Activated naive CD8-positive, alpha-beta T cell treated with anti-CD3 and anti-CD28 coated beads, Interleukin-2, amount 10 ng/mL, durations not matched to agents 7 days and 5 days (primary cell): Measurements from ENCODE around the gene ANKLE1. TPM values are rescaled to one million over a fixed set of nuclear protein-coding genes. Genes with fewer than 3 reads are reported as not detected.

Experiments
- ATAC-seq: fragments of 150-1000 bp; cut with Tn5 transposase; one replicate; pipeline ENCODE4 v1.10.0; 2021; ENCODE audit warnings: low read depth, moderate library complexity
- POLR2A ChIA-PET: fragments of 350-600 bp; sonication (Branson Sonifier 250); formaldehyde crosslinking; loops from one replicate; lab custom pipeline; 2021; ENCODE audit warnings: antibody characterized with exemption; lab: Charles Lee
- DNase-seq: peaks from one replicate; pipeline ENCODE4 v3.0.0; 2021
- H3K27ac Mint-ChIP-seq: one replicate; pipeline ENCODE4 v1.8.0; 2022; ENCODE audit warnings: mild to moderate bottlenecking, mixed read lengths
- H3K27me3 Mint-ChIP-seq: one replicate; pipeline ENCODE4 v1.8.0; 2022; ENCODE audit warnings: mild to moderate bottlenecking, moderate library complexity, mixed read lengths
- H3K36me3 Mint-ChIP-seq: one replicate; pipeline ENCODE4 v1.8.0; 2021; ENCODE audit warnings: mild to moderate bottlenecking, mixed read lengths
- H3K4me1 Mint-ChIP-seq: one replicate; pipeline ENCODE4 v1.8.0; 2021; ENCODE audit warnings: mixed read lengths
- H3K4me3 Mint-ChIP-seq: one replicate; pipeline ENCODE4 v1.8.0; 2022; ENCODE audit warnings: mild to moderate bottlenecking, moderate library complexity, mixed read lengths
- H3K9me3 Mint-ChIP-seq: one replicate; pipeline ENCODE4 v1.8.0; 2021; ENCODE audit warnings: mixed read lengths
- total RNA-seq, 2 experiments: library from RNA; stranded (reverse); gene quantifications; one replicate each; pipeline ENCODE4 v1.2.3, GENCODE V29; 2021

The ANKLE1 gene
- total RNA-seq, 2 experiments from 2014 or later, result 5.7 to 5.8 TPM

DNA sequence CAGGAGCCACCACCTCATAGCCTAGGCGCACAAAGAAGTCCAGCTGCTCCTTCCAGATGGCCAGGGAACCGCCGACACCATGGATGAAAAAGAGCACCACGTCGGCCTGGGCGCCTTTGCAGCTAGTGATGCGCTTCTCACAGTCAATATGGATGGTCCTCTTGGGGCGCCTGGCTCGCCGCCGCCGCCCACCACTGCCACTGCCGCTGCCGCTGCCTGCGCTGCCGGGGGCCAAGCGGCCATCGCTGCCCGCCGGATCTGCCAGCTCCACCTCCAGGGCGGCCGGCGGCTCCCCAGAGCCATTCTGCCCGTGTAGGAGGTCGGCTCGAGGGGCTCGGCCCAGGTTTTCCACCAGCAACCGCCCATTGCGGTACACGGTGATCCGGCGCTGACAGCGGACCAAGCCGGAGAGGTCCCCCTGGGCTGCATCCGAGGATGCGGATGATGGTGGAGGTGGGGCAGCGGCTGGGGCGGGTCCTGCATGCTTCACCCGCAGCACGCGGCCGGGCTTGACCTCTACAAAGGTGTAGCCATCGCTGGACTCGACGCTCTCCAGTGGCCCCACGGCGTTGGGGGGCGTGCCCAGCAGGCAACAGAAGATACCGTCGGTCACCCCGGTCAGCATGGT is 19.4 kb downstream of the ANKLE1 start:
- Mint-ChIP-seq H3K9me3 (no peaks in the 10 kb centered on the region), H3K4me1 (peaks cover 17% of the 10 kb centered on the region), H3K27ac (no peak overlapping the region), H3K36me3 (peaks cover 4% of the 10 kb centered on the region), H3K4me3 (no peak overlapping the region), H3K27me3 (no peaks in the 10 kb centered on the region)
- no peak for DNase-seq
- POLR2A ChIA-PET, result no interaction called here
- ATAC-seq, result no peak

DNA sequence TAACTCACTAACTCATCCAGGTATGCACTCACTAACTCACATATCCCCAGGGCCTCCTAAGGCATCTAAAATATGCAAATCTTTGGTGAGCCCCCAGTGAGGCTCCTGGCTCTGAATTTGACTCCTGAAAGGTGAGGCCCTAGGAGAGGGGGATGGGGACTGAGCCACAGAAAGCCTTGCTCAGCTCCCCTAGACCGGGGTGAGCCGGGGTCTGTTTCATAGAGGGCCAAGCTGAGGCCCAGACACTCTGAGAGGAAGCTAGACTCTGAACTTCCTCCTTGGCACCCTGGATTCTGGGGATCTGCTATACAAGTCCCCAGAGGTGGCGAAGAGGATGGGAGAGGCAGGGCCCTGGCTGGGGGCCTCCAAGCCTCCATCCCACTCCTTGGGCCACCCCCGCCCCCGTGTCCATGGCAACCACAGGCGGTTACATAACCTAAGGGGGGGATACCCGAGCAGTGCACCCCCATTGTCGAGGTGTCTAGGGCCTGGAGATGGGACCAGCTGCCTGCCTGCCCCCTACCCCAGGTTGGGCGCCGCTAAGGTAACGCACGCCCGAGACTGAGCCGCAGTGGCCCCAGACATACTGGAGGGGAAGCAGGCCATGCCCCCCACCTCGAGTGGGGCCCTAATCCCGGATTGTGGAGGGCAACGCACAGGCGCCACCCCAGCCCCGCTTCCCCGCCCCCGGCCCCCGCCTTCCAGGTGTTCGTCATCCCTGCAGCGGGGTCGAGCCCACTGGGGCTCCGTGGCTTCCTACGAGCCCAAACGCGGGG is 20.9 kb downstream of the ANKLE1 start:
- Mint-ChIP-seq H3K36me3 (peaks cover 4% of the 10 kb centered on the region), H3K27me3 (no peaks in the 10 kb centered on the region), H3K9me3 (no peaks in the 10 kb centered on the region), H3K27ac (no peak overlapping the region), H3K4me1 (peaks cover 22% of the 10 kb centered on the region), H3K4me3 (peak overlapping the region; percentile 73)
- POLR2A ChIA-PET, result interaction anchor here (1.2 kb wide), 1 partner anchor 8 kb away, joined by 4 read pairs; no protein-coding TSS in a partner anchor
- no peak for ATAC-seq
- DNase-seq, result no peak

- POLR2A ChIA-PET, result interaction anchor here (0.9 to 1.2 kb wide), 4 partner anchors 9 to 102 kb away, joined by 3 to 4 read pairs (median 4); partner anchors contain the start of genes ANO8 and BST2
- Mint-ChIP-seq H3K36me3 (peaks cover 4% of the 10 kb centered on the region), H3K27ac (peak within 1 kb of the TSS; percentile 65), H3K4me1 (peaks cover 27% of the 10 kb centered on the region), H3K27me3 (no peaks in the 10 kb centered on the region), H3K4me3 (peak within 1 kb of the TSS; percentile 73), H3K9me3 (no peaks in the 10 kb centered on the region)
- peak; percentile 70 for ATAC-seq
- DNase-seq, result peak; percentile 95
These were observed 21.7 kb downstream of the ANKLE1 start, which contains the start of gene ABHD8 for GRCh38 chr19:17303167-17303939. Gene ABHD8, minus strand, starts transcription at chr19:17303425. Its CDS starts 1,809 bp downstream, at chr19:17301616.

DNA sequence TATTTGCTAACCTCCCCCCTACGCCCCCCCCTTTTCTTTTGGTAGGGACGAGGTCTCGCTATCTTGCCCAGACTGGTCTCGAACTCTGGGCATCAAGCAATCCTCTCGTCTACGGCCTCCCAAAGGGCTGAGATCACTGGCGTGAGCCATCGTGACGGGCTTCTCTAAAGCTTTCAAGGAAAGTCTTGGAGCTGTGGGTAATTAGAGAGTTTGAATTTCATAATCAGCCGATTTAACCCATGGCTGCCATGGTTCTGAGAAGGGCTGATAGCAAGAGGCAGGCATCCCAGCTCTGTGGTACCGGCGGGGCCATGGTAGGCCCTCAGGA is 22.2 kb downstream of the ANKLE1 start:
- peak overlapping the region; percentile 73 for H3K4me3 Mint-ChIP-seq
- H3K27me3 Mint-ChIP-seq, result no peaks in the 10 kb centered on the region
- H3K4me1 Mint-ChIP-seq, result peaks cover 27% of the 10 kb centered on the region
- POLR2A ChIA-PET, result interaction anchor here (0.9 to 1.2 kb wide), 4 partner anchors 10 to 101 kb away, joined by 3 to 4 read pairs (median 4); partner anchors contain the start of genes ANO8 and BST2
- H3K27ac Mint-ChIP-seq, result no peak overlapping the region
- H3K9me3 Mint-ChIP-seq, result no peaks in the 10 kb centered on the region
- DNase-seq (no peak), ATAC-seq (no peak)
- H3K36me3 Mint-ChIP-seq, result peaks cover 2% of the 10 kb centered on the region

DNA sequence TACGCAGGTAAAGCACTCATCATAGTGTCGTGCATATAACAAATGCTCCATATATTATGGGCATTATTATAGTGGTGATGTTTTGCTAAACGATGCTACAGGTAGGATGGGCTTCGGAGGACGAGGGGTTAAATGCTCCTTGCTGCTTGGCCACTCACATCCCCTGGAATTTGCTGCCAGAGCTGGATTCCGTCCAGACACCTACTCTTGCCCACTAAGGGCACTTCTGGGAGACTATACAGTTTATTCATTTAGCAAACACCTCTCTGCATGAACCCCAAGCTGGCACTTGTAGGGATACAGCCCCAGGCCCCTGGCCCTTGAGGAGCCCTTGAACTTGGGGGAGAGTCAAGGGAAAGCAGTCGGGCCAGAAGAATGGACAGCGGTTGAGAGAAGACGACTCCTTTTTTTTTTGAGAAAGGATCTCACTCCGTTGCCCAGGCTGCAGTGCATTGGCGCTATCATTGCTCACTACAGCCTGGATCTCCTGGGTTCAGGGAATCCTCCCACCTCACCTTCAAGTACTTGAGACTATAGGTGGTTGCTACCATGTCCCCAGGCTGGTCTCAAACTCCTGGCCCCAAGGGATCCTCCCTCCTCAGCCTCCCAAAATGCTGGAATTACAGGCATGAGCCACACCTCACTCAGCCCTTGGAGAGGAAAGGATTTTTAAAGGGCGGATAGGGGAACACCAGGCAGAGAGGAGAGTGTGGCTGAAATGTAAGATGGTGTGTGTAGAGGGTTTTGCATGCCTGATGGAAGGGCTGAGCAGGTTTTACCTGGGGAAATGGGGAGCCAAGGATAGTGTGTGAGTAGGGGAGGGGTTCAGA is 22.9 kb downstream of the ANKLE1 start:
- DNase-seq (no peak), ATAC-seq (no peak)
- POLR2A ChIA-PET, result interaction anchor here (0.6 to 1.2 kb wide), 11 partner anchors 12 to 515 kb away, joined by 3 to 7 read pairs (median 3); partner anchors contain the start of genes ANO8, BST2 and OCEL1
- peaks cover 30% of the 10 kb centered on the region for H3K4me1 Mint-ChIP-seq
- H3K27me3 Mint-ChIP-seq, result no peaks in the 10 kb centered on the region
- H3K36me3 Mint-ChIP-seq, result peaks cover 1% of the 10 kb centered on the region
- no peaks in the 10 kb centered on the region for H3K9me3 Mint-ChIP-seq
- H3K27ac Mint-ChIP-seq, result peak overlapping the region; percentile 89
- H3K4me3 Mint-ChIP-seq, result peak overlapping the region; percentile 91

GRCh38 chr19:17305216-17305516 is 23.5 kb downstream of the ANKLE1 start:
- H3K27me3 Mint-ChIP-seq, result no peaks in the 10 kb centered on the region
- H3K4me1 Mint-ChIP-seq, result peaks cover 33% of the 10 kb centered on the region
- ATAC-seq (no peak), DNase-seq (no peak)
- peak overlapping the region; percentile 89 for H3K27ac Mint-ChIP-seq
- H3K9me3 Mint-ChIP-seq, result no peaks in the 10 kb centered on the region
- H3K4me3 Mint-ChIP-seq, result peak overlapping the region; percentile 91
- peaks cover 1% of the 10 kb centered on the region for H3K36me3 Mint-ChIP-seq
- POLR2A ChIA-PET, result interaction anchor here (0.6 to 1.2 kb wide), 9 partner anchors 12 to 515 kb away, joined by 3 to 7 read pairs (median 3); partner anchors contain the start of genes ANO8, BST2 and OCEL1

GRCh38 chr19:17305517-17306284 is 24.0 kb downstream of the ANKLE1 start, which contains the start of gene MRPL34:
Gene MRPL34, plus strand, starts transcription at chr19:17305872. Its CDS starts 21 bp downstream, at chr19:17305893.
- ATAC-seq (peak; percentile 74), DNase-seq (peak; percentile 92)
- Mint-ChIP-seq H3K27ac (peak within 1 kb of the TSS; percentile 89), H3K4me3 (peak within 1 kb of the TSS; percentile 91), H3K27me3 (no peaks in the 10 kb centered on the region), H3K4me1 (peaks cover 37% of the 10 kb centered on the region), H3K36me3 (peaks cover 1% of the 10 kb centered on the region), H3K9me3 (no peaks in the 10 kb centered on the region)
- POLR2A ChIA-PET, result interaction anchor here (0.6 to 3.8 kb wide), 13 partner anchors 13 to 514 kb away, joined by 3 to 45 read pairs (median 3); partner anchors contain the start of genes ANO8, BST2, OCEL1 and USE1

GRCh38 chr19:17306285-17306714 is 24.6 kb downstream of the ANKLE1 start:
- peak overlapping the region; percentile 89 for H3K27ac Mint-ChIP-seq
- no peak for DNase-seq

GRCh38 chr19:17307876-17308377 is 26.2 kb downstream of the ANKLE1 start:
- H3K27ac Mint-ChIP-seq, result no peak overlapping the region
- peaks cover 36% of the 10 kb centered on the region for H3K4me1 Mint-ChIP-seq
- ATAC-seq, result no peak
- no peaks in the 10 kb centered on the region for H3K9me3 Mint-ChIP-seq
- no peaks in the 10 kb centered on the region for H3K36me3 Mint-ChIP-seq
- no peak for DNase-seq
- H3K4me3 Mint-ChIP-seq, result peak overlapping the region; percentile 26
- H3K27me3 Mint-ChIP-seq, result no peaks in the 10 kb centered on the region
- POLR2A ChIA-PET, result interaction anchor here (2.6 to 3.8 kb wide), 3 partner anchors 16 to 26 kb away, joined by 14 to 45 read pairs (median 26); partner anchors contain the start of gene ANO8

More at GRCh38 chr19:17306285-17306714, 24.6 kb downstream of the ANKLE1 start:
- Mint-ChIP-seq H3K9me3 (no peaks in the 10 kb centered on the region), H3K36me3 (peaks cover 1% of the 10 kb centered on the region), H3K4me3 (peak overlapping the region; percentile 91), H3K4me1 (peaks cover 39% of the 10 kb centered on the region), H3K27me3 (no peaks in the 10 kb centered on the region)
- no peak for ATAC-seq
- POLR2A ChIA-PET, result interaction anchor here (0.7 to 3.8 kb wide), 4 partner anchors 15 to 91 kb away, joined by 3 to 45 read pairs (median 4); partner anchors contain the start of genes ANO8 and USE1

DNA sequence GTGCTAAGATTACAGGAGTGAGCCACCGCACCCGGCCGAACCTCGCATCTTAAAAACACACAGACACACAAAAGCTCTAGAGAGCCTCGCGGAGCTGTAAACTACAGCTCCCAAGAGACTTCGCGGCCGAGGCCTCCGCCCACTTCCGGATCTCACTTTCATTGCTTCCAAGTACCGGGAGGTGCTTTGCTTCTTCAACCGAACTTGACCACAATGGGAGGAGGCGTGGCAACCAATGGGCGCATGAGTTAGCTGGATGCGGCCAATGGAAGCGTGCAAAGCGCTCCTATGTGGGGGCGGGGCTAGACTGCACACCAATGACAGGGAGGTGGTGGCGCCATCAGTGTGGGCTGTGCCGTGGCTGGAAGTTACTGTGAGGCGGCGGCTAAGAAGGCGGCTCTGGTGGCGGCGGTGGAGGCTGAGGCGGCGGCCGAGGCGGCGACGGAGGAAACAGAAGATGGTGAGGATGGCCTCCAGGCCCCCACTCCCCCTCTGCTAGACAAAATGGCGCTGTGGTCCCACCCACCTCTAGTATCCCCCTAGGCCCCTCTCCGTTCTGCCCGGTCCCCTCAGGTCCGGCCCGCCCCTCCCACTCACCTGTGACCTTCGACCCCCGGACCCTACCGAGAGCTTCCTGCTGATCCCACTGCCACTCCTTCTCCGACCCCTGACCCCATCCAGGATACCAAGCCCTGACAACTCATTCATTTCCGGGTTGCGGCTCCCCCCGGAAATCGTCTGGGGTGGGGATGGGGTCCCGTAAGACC is 27.7 kb downstream of the ANKLE1 start, which contains the start of gene DDA1:
Gene DDA1 (plus strand): TSS at position 366 of the 767 bp plus-strand sequence. CDS start 92 bp downstream, at position 458.
- peak; percentile 75 for ATAC-seq
- Mint-ChIP-seq H3K9me3 (no peaks in the 10 kb centered on the region), H3K36me3 (no peaks in the 10 kb centered on the region), H3K27ac (peak within 1 kb of the TSS; percentile 99), H3K27me3 (no peaks in the 10 kb centered on the region), H3K4me3 (peak within 1 kb of the TSS; percentile 99), H3K4me1 (peaks cover 30% of the 10 kb centered on the region)
- DNase-seq, result peak; percentile 92
- POLR2A ChIA-PET, result interaction anchor here (0.6 to 3.8 kb wide), 18 partner anchors 10 to 545 kb away, joined by 3 to 45 read pairs (median 4); partner anchors contain the start of genes ANO8, BST2, FCHO1 and GTPBP3
